Measurements from ENCODE around the gene KLRC3.
"Not testable (repeated sequence)": the region's sequence is repeated elsewhere in the genome, so short reads cannot be mapped to it uniquely, and the experiment has no call there.

KLRC3 gene

DNA sequence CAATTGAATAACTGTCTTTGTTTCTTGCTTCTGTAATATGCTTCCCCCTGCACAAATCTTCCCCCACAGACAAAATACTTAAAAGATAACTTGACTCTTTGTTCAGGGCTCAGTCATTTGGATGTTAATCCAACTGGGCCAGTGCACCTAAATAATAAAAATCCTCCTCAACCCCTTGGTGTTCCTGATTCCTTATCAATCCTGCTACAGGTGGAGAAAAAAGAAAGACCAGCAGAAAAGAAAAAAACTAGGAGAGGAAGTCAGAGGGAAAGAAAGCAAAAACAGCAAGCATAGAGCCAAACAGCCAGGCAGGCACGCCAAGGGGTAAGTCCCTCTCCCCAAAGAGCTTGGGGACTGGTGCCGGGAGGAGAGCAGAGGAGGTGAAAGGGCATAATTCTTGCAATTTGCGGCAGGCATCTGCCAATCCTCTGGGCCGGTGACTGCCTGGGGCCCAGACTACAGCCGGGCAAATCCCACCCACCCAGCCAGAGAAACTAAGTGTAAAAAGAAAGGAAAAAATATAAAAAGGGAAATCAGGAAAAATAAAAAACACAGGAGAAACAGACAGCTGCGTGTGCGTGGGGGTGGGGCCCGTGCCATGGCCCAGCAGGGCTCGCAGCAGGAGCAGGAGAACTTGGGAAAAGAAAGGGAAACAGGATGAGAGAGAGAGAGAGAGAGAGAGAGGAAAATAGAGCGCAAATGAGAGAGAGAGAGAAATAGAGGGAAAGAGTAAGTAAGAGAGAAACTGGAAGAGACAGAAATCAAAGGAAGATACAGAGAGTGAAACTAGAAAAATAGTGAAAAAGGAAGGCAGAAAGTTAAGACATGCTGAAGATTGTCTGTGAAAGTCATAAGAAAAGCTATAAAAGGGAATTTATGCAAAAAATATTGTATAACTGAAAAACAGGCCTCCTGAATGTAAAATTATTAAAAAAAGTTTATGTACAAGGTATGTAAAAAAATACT, 51.9 kb downstream of the KLRC3 start:
- DNase-seq: no peak

DNA sequence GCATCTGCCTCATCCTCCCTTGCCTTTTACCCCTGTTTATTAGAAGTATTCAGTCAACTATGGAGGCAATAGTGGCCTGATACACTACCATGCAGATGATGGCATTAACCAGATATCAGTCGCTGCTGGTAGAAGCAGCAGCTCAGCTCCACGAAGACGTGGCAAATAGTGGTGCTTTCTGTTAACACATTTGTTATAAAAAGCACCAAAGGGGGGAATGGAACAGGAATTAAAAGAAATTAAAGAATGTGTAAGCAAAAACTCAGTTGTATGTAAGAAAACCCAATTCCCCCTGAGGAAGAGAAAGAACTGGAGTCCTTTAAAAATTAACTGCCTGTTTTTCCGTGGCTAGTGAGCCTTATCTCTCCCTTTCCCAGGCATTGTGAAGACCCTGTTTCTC, 52.7 kb downstream of the KLRC3 start:
- DNase-seq: not testable (repeated sequence)

DNA sequence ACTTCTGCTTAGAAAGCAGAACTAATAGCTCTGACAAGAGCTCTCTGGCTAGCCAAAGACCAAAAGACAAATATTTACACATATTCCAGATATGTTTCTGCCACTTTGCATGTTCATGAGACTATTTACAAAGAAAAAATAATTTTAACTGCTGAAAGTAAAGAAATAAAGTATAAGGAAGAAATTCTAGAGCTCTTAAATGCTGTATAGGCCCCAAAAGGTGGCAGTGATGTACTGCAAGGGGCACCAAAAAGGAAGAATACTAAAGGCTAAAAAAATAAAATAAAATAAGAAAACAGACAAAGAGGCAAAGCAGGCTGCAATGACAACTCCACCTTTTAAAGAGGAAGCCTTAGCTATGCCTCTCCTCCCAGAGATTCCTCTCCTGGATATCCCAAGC, 53.5 kb downstream of the KLRC3 start:
- peak; percentile 66 for DNase-seq

DNA sequence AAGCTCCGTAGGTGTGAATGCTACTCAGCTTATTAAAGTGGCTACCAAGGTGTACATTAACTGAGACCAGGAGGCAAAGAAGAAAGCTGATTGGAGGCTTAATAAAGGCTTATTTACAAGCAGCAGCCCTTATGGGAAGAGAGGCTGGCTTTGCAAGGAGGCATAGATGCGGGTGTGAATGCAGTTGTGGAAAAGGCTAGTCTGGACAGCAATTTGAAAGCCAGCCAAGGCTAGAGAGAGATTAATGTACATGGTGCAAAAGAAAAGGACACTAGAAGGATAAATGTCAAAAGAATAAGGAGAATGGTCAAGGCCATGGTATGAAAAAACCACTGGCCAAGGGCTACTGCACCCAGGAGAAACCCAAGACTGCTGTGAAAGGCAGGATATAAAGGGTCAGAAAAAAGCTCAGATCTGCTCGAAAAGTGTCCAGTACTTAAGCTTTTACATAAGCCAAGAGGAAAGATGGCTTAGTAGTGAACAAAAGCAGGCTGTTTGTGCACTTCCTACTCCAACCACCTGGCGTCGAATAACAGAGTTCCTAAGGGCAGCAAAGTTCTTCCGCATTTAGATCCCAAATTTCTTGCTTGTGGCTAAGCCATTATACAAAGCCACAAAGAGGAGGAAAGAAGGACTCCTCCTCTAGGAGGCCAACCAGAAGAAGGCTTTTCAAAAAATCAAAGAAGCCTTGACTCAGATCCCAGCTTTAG, 54.5 kb downstream of the KLRC3 start:
- DNase-seq: peak; percentile 40

DNA sequence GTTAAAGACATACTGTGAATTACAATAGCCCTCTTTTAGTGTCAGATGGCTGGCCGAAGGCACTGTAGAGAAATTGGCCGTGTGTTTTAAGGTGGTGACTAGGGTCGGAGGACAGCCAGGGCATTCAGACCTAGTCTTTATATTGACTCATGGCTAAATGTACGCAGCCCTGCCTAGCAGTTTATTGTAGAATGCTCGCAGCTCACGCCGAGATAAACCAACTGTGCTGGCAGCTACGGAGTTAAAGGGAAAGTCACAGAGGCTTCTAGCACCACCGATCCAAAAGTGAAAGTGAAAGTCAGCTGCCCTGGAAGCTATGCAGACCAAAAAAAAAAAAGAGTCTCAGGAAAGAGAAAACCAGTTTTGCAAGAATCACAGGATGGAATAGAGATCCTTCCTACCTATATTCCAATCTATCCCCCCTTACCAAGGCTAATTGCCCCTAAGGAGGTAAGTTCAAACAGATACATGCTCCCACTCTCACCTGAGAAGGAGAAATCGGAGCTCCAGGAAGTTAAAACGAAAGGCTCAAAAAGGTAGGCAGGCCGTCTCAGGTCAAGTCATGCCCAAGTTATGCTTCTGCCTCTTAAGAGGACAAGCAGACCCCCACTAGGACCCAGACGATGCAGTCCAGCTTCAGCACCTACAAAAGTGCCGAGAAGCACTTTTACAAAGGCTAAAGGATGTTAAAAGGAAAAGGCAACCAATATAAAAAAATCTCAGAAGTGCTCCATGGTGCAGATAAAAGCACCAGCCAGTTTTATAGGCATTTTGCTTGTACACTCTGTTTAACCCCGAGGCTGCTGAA, 55.4 kb downstream of the KLRC3 start:
- DNase-seq: peak; percentile 84

DNA sequence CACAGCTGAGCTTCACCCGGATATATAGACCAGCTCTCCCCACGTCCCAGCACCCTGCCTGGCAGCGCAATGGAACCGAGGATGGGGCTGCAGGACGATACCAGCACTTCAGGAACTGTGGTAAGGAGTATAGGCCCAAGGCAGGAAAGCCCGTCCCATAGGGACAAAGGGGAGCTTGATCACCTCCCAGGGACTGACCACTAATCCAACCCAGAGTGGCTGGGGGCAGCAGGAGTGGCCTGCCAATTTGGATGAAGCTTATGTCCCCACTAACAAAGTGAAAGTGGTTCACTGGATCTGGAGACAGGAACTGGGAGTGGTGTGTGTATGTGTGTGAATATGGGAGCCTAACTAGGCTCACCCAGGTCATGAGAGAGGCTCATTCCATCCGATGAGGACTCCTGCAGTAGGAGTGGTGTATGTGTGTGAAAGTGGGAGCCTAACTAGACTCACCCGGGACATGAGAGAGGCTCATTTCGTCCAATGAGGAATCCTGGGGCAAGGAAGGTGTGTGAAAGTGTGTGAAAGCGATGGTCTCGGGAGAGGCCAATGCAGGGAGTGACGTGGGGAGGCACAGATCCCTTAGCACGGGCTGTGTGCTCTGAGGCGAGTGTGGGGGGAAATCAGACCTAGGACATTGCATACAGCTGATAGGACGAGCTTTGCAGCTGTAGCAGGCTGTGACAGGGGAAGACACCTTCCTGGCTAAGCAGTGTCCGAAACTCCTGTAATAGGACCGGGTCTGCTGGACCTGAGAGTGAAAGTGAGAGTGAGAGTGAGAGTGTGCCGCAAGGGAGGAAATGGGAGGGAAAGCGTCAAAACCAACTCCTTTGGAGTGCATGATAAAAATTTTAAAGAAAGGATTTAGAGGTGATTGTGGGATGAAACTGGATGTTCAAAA, 56.2 kb downstream of the KLRC3 start:
- DNase-seq: peak; percentile 45

DNA sequence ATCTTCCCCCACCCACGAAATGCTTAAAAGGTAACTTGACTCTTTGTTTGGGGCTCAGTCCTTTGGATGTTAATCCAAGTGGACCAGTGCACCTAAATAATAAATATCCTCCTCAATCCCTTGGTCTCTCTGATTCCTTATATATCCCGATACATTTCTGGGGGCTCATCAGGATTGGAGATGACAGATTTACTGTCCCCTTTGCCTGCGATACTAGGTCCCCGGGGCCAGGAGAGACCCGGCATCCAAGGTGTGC, 56.8 kb downstream of the KLRC3 start:
- DNase-seq: no peak

DNA sequence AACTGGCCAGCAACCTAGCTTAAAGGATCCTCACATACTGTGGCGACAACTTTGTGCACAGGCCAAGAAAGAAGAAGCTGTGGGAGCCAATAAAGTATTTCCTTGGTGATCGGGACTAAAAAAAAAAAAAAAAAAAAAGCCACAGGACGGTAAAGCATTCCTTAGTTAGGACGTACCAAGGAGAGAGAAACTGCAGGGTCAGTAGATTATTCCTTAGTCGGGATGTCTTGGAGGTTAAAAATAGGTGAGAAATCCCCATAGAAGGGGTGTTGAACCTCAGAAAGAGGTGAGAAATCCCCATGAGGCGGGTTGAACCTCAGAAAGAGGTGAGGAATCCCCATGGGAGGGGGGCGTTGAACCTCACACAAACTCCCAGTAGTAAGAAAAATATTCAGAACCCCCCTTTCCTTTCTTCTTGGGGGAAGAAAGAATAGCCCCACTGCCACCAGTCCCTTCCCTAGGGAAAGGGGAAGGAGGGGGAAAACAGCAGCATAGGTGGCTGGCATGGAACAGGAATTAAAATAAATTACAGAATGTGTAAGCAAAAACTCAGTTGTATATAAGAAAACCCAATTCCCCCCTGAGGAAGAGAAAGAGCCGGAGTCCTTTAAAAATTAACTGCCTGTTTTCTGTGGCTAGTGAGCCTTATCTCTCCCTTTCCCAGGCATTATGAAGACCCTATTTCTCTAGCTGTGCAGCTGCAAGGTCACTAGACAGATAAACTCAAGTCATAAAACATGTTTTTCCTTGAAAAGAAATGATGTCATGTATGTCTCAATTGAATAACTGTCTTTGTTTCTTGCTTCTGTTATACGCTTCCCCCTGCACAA, 57.4 kb downstream of the KLRC3 start:
- no peak for DNase-seq

DNA sequence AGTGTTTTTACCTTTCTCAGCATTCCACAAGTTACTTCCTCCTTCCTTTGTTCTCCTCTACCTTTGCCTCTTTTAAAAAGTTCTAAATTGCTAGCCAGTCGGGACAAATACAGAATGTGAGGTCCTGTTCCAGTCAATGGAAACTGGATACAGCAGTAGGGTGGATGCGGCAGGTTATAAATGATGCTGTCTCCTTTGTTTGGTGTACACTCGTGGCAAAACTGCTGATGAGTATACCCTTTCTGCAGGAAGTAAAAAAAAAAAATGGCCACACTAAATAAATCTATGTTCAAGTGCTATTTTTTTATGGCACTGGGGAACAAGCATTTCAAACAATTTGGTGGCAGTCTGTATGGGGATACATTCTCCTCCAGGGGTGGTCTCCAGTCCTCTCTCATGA, 58.1 kb downstream of the KLRC3 start:
- DNase-seq: no peak

All from fibroblast of skin of scalp (primary cell).